ENCODE data around the gene PLA2G2D. TPM values are rescaled to one million over a fixed set of nuclear protein-coding genes. Genes with fewer than 3 reads are reported as not detected.
"Not testable (repeated sequence)": the region's sequence is repeated elsewhere in the genome, so short reads cannot be mapped to it uniquely, and the experiment has no call there.

Gene PLA2G2D
- total RNA-seq, 1 experiment from 2014 or later: not detected

DNA sequence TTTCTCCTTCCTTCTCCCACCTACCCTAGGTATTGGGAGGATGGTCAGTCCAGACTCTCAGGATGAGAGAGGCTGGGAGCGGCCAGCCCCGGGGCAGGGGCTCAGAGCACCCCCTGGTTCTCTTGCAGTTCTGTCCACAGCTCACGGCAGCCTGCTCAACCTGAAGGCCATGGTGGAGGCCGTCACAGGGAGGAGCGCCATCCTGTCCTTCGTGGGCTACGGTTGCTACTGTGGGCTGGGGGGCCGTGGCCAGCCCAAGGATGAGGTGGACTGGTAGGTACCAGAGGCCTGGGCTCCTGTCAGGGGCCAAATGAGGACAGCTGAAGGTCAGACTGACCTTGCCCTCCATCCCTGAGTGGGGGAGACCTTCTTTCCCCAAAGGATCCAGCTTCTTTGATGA is 24.0 kb upstream of the PLA2G2D start:
- DNase-seq (ENCODE audit: low spot score): no peak

DNA sequence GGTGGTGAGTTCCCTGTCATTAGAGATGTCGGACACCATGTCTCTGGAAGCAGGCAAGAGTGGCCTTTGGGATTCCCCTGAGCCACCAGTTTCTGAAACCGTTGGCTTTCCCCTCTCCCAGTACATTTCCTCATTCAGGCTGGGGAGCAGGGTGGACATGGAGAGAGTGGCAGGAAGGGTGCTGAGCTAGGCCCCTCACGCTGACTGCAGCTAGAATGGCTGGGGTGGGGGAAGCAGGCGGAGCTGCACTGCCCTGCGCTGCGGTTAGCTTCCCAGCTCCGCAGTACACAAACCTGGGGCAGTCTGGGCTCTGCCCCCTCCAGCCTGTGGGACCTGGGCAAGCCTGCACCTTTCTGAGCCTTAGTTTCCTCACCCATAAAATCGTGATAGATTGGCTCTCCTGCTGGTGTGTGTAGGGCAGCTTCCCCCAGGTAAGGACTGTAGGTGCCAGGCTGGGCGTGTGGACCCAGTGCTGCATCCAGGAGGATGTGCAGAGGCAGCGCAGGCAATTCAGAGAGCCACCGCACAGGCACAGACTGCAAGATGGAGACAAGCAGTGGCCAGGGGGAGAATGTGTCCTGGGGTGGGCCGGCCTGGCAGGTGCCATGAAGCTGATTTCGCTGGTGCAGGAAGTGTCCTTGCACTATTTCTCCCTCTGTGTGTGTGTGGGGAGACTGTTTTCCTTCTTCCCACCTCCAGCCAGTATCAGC is 22.8 kb upstream of the PLA2G2D start:
- no peak for DNase-seq (ENCODE audit: low spot score)

DNA sequence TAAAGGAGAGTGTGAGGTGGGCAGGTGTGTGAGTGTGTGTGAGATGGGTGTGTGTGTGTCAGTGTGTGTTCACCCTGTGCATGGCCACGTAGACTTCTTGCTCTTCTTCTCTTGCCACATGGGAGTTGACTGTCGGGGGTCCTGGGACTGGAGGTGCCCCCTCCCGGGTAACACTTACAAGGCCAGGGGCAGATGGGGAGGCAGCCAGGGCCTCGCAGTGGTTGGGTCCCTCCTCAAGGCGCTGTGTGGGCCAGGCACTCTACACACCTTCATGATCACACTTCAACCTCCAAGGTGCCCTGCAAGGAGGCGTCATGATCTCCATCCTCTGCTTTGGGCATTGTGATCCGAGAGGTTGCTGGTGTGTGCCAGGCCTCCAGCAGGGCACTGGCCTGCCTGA is 22.1 kb upstream of the PLA2G2D start:
- DNase-seq (ENCODE audit: low spot score): no peak

DNA sequence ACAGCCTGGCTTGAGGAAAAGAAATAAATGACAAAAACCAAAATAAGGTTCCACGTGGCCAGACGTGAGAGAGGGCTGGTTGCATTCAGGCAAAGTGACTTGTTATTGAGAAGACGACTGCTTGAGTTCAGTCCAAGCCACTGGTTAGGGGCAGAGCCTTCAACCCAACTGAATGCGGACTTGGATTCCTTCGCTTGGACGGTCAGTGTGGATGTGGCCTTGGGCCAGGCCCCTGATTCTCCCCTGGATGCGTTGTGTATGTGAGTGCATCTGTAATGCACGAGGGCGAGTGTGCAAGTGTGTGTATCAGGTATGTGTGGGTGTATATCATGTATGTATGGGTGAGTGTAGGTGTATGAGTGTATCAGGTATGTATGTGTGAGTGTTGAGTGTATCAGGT is 21.7 kb upstream of the PLA2G2D start:
- no peak for DNase-seq (ENCODE audit: low spot score)

DNA sequence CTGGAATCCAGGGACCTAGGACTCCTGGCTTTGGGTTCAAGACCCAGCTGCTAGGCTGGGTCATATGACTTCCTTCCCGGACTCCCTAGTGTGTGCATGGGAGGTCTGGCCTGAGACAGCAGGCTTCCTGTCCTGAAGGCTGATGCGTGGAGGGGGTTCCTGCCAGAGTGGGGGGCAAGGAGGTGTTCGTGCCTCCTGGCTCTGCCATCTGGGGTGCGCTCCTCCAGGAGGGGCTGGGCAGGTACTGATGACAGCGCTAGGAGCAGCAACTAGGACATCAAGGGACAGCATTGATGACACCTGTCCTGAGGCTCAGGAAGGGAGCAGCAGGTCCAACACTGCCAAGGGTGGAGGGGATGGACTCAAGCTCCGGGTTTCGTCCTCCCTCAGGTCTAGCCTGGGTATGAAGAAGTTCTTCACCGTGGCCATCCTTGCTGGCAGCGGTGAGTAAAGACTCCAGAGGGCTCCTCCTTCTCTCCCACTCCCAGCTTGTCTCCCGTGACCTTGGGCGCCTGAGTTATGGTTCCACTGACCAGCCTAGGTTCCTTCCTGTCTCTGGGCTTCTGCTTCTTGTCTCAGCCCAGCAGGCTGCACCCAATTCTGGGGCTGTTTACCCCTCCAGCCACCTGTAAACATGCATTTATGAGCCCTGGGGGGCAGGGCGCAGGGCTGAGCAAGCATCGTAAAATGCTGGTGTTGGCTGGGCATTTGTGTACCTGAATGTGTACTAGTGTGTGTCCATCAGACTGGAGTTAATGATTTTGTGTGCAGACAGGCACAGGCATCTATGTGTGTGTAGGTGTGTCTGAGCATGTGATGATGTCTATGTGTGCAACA is 20.7 kb upstream of the PLA2G2D start:
- no peak for DNase-seq (ENCODE audit: low spot score)

DNA sequence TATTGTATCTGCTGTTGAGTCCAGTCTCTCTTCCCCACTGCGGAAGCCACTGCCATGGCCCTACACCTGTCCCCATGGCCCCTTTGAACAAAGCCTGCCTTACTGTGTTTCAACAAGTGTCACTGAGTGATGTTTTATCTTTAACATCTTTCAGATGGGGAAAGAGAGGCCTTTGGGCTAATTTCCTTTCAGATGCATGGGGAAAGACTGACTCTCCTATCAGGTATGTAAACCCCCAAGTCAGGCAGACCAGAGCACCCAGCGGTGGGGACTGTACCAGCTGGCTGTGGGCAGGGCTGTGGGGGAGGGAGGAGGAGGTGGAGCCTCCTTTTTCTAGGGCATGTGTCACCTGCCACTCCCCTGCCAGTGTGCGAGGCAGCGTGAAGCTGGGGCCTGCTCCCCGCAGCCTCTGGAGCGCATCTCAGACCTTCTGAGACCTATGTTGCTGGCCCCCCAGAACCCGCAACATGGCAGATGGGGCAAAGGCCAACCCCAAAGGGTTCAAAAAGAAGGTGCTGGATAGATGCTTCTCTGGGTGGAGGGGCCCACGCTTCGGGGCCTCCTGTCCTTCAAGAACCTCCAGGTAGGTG is 19.7 kb upstream of the PLA2G2D start, which contains the start of gene PLA2G2F:
TSS of gene PLA2G2F (plus strand) at position 363 of the 590 bp plus-strand sequence. CDS start at position 468, 105 bp downstream.
- no peak for DNase-seq (ENCODE audit: low spot score)

DNA sequence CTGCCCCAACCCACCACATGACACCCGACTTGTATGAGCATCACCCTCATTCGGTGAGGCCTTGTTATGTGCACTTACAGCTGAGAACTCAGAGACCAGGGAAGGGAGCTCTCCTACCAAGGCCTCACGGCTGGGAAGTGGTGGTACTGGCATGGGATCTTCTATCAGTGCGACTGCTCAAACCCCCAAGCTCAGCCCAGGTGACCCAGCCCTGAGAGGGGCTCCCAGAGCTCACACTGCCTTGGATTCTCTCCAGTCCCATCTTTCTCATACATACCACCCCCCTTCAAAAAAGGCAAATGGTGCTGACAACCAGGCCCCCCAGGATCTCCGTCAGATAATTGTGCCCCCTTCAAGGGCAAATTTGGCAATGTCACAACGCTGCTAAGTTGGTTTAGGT is 19.0 kb upstream of the PLA2G2D start:
- no peak for DNase-seq (ENCODE audit: low spot score)

DNA sequence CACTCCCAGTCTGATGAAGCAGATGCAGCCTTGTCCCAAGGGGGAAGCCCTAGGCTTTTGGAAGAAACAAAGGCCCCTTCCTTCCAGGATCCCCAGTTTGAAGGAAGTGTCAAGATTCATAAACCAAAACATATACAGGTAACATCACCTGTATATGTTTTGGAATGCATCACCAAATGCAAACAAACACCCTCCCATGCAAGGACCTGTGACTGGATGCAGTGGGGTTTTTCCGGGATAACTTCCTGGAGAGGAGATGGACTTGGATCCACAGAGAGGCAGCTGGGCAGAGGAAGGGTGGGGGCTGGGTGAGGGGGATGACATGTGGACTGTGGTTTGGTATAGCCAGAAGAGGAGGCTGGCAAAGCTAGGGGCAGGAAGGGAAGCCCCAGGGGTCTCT is 18.3 kb upstream of the PLA2G2D start:
- no peak for DNase-seq (ENCODE audit: low spot score)

DNA sequence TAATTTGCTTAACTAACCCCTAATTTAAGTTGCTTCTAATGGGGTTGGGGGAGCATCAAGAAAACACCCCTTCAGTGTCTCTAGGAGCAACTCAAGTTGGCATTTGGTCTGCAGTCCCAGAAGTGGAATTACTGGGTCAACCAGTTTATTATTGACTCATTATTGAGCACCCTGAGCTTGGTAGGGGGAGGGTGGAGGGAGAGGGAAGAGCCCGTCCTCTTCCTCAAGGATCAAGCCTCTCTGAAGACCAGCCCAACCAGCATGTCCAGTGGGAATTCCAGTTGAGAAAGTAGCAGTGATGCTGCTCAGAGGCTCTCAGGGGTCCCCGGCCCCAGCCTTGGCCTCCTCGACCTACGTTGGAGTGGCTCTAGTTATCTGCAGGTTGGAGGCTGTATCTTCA is 17.7 kb upstream of the PLA2G2D start:
- DNase-seq (ENCODE audit: low spot score): no peak

DNA sequence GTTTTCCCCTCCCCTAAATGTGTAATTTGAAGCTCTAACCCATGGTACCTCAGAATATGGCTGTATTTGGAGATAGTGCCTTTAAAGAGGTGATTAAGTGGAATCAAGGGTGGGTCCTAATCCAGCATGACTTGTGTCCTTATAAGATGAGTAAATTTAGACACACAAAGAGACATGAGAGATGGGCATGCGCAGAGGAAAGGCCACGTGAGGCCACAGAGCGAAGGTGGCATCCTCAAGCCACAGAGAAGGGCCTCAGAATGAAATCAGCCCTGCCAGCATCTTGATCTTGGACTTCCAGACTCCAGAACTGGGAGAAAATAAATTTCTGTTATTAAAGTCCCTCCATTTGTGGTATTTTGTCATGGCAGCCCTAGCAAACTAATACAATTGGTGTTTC is 16.9 kb upstream of the PLA2G2D start:
- DNase-seq (ENCODE audit: low spot score): no peak

DNA sequence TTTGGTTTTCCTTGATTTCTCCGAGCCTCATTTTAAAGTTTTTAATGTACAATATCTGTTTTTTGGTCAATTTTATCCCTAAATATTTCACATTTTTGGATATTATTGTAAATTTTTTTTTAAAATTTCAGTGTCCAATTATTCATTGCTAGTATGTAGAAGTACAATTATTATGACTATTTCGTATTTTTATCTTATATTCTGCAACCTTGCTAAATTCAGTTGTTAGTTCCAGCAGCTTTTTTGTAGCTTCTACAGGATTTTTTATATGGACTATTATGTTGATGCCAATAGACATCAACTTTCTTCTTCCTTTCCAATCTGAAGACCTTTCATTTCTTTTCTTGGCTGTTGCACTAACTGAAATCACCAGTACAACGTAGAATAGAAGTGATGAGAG is 15.7 kb upstream of the PLA2G2D start:
- no peak for DNase-seq (ENCODE audit: low spot score)

DNA sequence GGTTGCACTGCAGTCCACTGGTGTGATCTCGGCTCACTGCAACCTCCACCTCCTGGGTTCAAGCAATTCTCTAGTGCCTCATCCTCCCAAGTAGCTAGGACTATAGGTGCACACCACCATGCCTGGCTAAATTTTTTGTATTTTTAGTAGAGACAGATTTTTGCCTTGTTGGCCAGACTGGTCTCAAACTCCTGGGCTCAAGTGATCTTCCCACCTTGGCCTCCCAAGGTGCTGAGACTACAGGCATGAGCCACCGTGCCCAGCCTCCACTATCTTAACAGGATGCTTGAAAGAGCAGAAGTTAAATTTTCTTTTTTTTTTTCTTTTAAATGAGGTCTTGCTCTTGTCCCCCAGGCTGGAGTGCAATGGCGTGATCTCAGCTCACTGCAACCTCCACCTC is 11.2 kb upstream of the PLA2G2D start:
- not testable (repeated sequence) for DNase-seq (ENCODE audit: low spot score)

DNA sequence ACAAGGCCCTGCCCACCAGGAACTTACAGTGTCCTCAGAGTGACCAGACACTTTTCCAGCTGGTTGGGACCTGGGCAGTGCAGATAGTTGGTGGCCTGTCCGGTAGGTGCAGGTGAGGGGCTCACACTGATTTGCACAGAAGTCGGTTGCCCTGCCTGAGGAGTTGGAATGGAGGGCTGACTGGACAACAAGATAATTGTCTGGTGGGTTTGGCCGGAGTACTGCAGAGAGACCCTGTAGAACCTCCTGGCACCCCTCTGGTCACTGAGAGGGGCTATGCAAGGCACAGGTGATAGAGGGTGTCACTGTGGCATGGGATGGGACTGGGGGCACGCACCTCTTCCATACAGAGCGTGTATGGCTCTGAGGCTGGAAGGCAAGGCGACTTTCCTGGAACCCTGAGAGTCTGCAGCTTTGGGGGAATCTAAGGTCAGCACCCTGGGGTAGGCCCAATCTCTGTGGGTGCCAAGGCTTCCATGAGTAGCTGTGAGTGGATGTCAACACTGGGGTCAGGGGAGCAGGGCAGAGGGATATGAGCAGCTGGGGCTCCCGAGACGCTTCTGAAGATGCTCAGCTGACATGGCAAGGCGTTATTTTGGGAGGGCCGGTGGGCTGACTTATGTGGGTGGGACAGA is 7.6 kb upstream of the PLA2G2D start:
- no peak for DNase-seq (ENCODE audit: low spot score)

DNA sequence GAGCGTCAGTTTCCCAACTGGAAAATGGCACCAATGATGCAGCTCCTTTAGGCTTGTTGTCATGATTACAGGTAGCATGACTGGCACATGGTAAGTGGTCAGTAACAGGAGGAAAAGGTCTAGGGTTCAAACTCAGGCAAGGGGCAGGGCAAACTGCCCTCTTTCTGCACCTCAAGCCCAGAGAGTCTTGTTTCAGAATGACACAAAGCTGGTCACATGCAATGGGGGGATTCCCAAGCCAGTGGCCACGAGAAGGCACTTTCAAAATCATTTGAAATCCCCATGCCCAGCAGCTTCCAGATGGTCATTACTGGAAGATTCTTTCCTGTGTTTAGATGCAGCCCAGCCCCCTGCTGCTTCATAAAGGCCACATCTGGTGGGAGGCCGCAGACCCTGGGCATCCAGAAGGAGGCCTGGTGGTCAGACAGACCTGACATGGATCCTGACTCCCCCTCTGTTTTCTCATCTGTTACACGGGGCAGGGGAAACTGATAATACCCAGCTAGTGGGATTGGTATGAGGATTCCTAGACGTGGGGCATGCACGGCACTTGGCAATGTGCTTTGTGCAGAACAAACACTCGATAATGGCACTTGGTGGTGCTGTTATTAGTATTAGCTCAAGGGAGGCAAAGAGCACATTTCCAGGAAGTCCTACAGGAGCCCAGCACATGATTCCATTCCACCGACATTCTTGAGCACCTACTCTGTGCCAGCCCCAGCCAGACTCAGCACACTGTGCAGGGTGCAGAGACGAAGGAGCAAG is 6.9 kb upstream of the PLA2G2D start:
- DNase-seq (ENCODE audit: low spot score): no peak

DNA sequence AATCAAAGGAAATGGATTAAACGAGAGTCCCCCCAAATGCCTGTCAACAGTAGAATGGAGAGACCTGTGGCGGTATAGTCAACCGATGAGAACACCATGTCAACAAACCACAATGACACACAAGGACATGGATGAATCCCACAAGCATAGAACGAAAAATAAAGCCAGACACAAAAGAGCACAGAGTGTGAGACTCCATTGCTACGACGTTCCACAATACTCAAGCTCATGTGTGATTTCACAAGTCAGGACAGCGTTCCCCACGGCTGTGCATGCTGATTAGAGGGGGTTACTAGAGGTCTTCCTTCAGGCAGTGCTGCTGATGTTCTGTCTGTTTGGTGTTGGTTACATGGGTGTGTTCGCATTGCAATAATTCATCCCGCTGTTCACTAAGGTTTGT is 5.8 kb upstream of the PLA2G2D start:
- no peak for DNase-seq (ENCODE audit: low spot score)

DNA sequence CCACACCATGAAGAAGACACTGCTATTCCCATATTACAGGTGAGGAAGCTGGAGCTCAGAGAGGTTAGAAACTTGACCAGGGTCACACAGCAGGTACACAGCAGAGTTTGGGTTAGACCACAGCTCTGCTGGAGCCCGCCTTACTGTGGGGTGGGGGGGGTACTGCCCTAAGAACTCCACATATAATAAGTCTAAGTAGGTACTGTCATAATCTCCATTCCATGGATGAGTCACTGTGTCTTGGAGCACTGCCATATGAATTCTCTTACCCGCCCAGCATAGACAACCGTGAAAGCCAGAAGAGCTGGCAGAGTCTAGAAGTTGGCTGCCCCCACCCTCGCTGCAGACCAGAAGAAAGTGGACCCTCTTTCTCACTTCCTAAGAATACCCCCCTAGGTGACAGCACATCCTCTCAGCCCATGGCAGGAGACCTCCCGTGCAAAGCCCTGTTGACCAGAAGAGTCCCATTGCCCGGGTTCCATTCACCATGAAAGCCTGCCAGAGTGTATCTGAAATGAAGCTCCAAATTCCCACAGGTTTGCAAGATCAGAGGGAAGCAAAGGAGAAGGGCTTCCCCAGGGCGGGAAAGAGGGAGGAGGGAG is 5.2 kb upstream of the PLA2G2D start:
- DNase-seq (ENCODE audit: low spot score): peak; percentile 80

DNA sequence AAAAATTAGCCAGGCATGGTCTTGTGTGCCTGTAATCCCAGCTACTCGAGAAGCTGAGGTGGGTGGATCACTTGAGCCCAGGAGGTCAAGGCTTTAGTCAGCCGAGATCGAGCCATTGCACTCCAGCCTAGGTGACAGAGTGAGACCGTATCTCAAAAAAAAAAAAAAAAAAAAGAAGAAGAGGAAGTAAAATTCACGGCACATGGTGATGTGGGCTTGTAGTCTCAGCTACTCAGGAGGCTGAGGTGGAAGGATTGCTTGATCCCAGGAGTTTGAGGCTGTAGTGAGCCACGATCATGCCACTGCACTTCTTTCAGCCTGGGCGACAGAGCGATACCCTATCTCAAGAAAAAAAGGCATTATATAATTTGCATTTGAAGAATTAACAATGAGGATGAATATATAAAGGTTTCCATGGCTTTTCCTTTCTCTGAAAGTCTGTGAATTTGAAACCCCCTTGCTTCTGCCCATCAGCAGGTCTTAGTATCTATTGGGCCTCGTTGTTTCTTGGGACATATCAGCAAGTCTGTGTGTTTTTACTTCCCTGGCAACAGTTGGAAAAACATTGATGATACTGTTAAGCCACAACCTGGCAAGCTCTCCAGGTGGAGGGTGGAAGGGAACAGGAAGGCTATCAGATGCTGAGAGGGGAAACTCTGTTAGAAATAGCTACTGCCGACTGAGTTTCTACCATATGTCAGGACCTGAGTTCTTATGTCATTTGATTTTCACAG is 4.6 kb upstream of the PLA2G2D start:
- no peak for DNase-seq (ENCODE audit: low spot score)

DNA sequence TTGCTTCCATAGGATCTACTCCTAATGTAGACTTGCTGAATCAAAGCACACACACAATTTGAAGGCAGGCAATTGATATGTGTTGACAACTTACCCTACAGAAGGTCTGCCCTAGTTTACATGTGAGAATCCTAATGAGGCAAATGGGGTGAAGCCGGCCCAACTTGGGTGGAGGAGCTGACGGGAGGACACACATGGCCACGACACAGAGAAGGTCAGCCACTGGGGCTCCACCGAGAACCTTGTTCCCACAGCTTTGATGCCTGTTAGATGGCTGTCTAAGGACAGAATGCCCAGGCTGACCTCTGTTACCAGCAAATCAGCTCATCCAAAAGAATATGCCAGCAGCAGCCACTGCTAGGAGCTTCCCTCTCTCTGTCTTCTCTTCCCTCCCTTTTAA is 1.5 kb upstream of the PLA2G2D start:
- DNase-seq (ENCODE audit: low spot score): no peak

DNA sequence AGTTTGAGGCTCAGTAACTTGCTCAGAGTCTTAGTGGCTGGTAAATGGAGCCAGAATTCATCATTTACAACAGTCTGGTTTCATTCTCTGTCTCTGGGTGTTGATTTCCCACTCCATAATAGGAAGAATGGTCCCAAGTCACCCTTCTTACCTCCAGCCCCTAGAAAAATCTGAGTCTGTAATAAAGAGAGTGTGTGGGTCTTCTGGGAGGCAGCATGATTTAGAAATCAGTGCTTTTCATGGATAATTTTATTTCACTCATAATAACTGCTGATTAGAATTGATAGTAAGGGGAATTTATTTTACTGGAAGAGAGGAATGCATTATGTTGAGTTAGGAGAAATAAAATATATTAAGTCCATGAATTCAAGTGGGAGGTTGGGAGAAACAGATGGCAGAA is 2.1 kb downstream of the PLA2G2D start:
- no peak for DNase-seq (ENCODE audit: low spot score)

DNA sequence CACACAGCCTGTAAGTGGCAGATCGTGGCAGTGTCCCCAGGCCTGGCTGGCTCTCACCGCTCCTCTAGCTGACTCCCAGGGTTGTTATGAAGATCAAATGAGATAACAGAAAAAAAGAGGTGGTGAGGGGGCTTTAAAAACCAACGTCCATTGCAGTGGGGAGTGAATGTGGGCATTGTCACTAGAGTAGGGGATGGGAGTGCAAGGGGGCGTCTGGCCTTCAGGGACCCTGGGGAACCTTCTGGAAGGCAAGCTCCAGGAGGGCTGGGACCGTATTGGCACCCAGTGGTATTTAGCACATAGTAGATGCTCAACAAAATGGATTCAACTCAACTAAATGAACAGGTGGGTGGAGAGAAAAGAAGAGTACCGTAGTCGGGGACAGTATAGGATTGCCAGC is 3.4 kb downstream of the PLA2G2D start:
- DNase-seq (ENCODE audit: low spot score): no peak

DNA sequence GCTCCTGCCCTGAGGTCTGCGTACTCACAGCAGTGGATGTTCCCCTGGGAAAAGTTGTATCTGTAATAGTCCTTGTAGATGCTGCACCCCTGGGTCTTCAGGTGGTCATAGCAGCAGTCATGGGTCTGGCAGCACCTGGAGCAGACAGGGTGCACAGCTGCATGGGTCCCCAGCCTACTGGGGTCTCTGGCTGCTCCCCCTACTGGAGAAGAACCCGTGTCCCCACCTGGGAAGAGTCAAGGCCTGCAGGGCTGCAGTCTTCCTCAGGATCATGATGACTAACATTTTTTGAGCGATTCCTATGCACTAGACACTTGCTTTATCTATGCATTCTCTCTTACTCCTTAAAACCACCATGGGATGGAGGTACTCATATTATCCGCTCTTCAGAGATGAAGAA is 3.9 kb downstream of the PLA2G2D start:
- DNase-seq (ENCODE audit: low spot score): no peak
